GM10248 (cell line): ENCODE data around the gene CAPS2.

Source experiments
- CTCF ChIA-PET: fragments of 300-600 bp; sonication (Branson Sonifier 250); formaldehyde crosslinking; extraction: SDS; loops from one replicate; lab custom pipeline; 2021; ENCODE audit warnings: antibody characterized with exemption; lab: Yijun Ruan, JAX
- POLR2A ChIA-PET: fragments of 350-650 bp; sonication (Branson Sonifier 250); formaldehyde crosslinking; extraction: SDS; loops from one replicate; lab custom pipeline; 2020; ENCODE audit warnings: antibody characterized with exemption; lab: Yijun Ruan, JAX
- DNase-seq: peaks from one replicate; pipeline ENCODE4 v3.0.0; 2012; ENCODE audit errors: extremely low spot score
- CTCF ChIP-seq: IDR thresholded peaks from 2 replicates; pipeline ENCODE4 v1.5.1; 2012; ENCODE audit warnings: mild to moderate bottlenecking, low read depth; ENCODE audit errors: extremely low read depth, missing control alignments, control extremely low read depth

The CAPS2 gene

GRCh38 chr12:75329918-75330826 is at the start of gene CAPS2:
TSS of gene CAPS2 (minus strand) at chr12:75330324. CDS start at chr12:75326498, 3,826 bp downstream.
- ChIA-PET POLR2A (no interaction called here), CTCF (interaction anchor here (0.8 to 8.4 kb wide), 9 partner anchors 8 to 151 kb away, joined by 3 to 93 read pairs (median 3); partner anchors contain the start of genes GLIPR1 and GLIPR1L2)
- DNase-seq = peak; percentile 80
- TF ChIP-seq CTCF = no peak

GRCh38 chr12:75378354-75378753 is 48.2 kb upstream of the CAPS2 start:
- no peak for TF ChIP-seq CTCF
- ChIA-PET CTCF (interaction anchor here (0.8 kb wide), 1 partner anchor 17 kb away, joined by 3 read pairs; no protein-coding TSS in a partner anchor), POLR2A (no interaction called here)
- no peak for DNase-seq

GRCh38 chr12:75374971-75375370 is 44.8 kb upstream of the CAPS2 start:
- TF ChIP-seq CTCF = no peak
- no peak for DNase-seq
- ChIA-PET CTCF (no interaction called here), POLR2A (no interaction called here)

- POLR2A ChIA-PET = no interaction called here
- no peak for DNase-seq
- CTCF ChIA-PET = interaction anchor here (0.7 to 2.6 kb wide), 5 partner anchors 14 to 35 kb away, joined by 3 to 11 read pairs (median 3); partner anchors contain the start of gene GLIPR1L1
- TF ChIP-seq CTCF = no peak
Observed at GRCh38 chr12:75366629-75367028, 36.5 kb upstream of the CAPS2 start.

- DNase-seq = no peak
- CTCF ChIA-PET = no interaction called here
- TF ChIP-seq CTCF = no peak
- POLR2A ChIA-PET = no interaction called here
Observed at GRCh38 chr12:75364919-75365318, 34.8 kb upstream of the CAPS2 start.

GRCh38 chr12:75361408-75361807 is 31.3 kb upstream of the CAPS2 start:
- DNase-seq = no peak
- no peak for TF ChIP-seq CTCF
- POLR2A ChIA-PET = no interaction called here
- CTCF ChIA-PET = interaction anchor here (1.1 to 1.2 kb wide), 2 partner anchors 13 to 27 kb away, joined by 3 to 4 read pairs; partner anchors contain the start of gene GLIPR1L1
